Right lobe of liver (tissue), 4 donors: ENCODE measurements around the gene ZNF722.

Experiments used
- CTCF ChIP-seq, 4 donors: fragments of 200-600 bp in 3 of 4; fragments of 450-650 bp in 1 of 4; IDR thresholded peaks; one replicate each; pipeline versions ENCODE4 v1.5.1 to v1.8.0; 2016 to 2022; ENCODE audit warnings: antibody characterized with exemption in 4 of 4, mild to moderate bottlenecking in 2 of 4
- POLR2A ChIP-seq: fragments of 450-650 bp; IDR thresholded peaks from one replicate; pipeline ENCODE4 v1.6.1; 2017; ENCODE audit warnings: antibody characterized with exemption, mild to moderate bottlenecking
- donor health status: DM: no; HTN: no; CAD: no.
- donor health status: DM: no; HTN: no; CAD: no.
- donor health status: DM: no; HTN: yes; CAD: no.

GRCh38 chr7:64045301-64046040 is 46.8 kb downstream of the ZNF722 start, which contains the start of gene ZNF727:
- TF ChIP-seq POLR2A (no peak), CTCF (IDR thresholded peaks at IDR 0.05) (no peak)
